Measurements from ENCODE around the gene PLEKHF1. TPM values are rescaled to one million over a fixed set of nuclear protein-coding genes. Genes with fewer than 3 reads are reported as not detected.
"Not testable (repeated sequence)": the region's sequence is repeated elsewhere in the genome, so short reads cannot be mapped to it uniquely, and the experiment has no call there.

Gene PLEKHF1
- total RNA-seq, 1 donor from 2014 or later = 13.0 TPM

- no peak for DNase-seq (ENCODE audit: low spot score)
These were observed 32.4 kb downstream of the PLEKHF1 start for GRCh38 chr19:29697523-29698261.

GRCh38 chr19:29699861-29700260 is 34.6 kb downstream of the PLEKHF1 start:
- DNase-seq (ENCODE audit: low spot score) = no peak

GRCh38 chr19:29700498-29700897 is 35.2 kb downstream of the PLEKHF1 start:
- no peak for DNase-seq (ENCODE audit: low spot score)

- DNase-seq (ENCODE audit: low spot score) = no peak
These were observed 37.1 kb downstream of the PLEKHF1 start for GRCh38 chr19:29702161-29702962.

- no peak for DNase-seq (ENCODE audit: low spot score)
These were observed 37.7 kb downstream of the PLEKHF1 start for GRCh38 chr19:29702963-29703320.

GRCh38 chr19:29704562-29705558 is 39.6 kb downstream of the PLEKHF1 start:
- DNase-seq (ENCODE audit: low spot score) = no peak

GRCh38 chr19:29705706-29706105 is 40.4 kb downstream of the PLEKHF1 start:
- no peak for DNase-seq (ENCODE audit: low spot score)

- DNase-seq (ENCODE audit: low spot score) = no peak
These were observed 41.4 kb downstream of the PLEKHF1 start for GRCh38 chr19:29706635-29707034.

- no peak for DNase-seq (ENCODE audit: low spot score)
These were observed 43.5 kb downstream of the PLEKHF1 start for GRCh38 chr19:29708554-29709439.

- not testable (repeated sequence) for DNase-seq (ENCODE audit: low spot score)
These were observed 44.2 kb downstream of the PLEKHF1 start for GRCh38 chr19:29709440-29709798.

GRCh38 chr19:29711584-29712132 is 46.4 kb downstream of the PLEKHF1 start:
- DNase-seq (ENCODE audit: low spot score) = no peak

- DNase-seq (ENCODE audit: low spot score) = no peak
These were observed 47.7 kb downstream of the PLEKHF1 start for GRCh38 chr19:29712744-29713516.

GRCh38 chr19:29714371-29714952 is 49.2 kb downstream of the PLEKHF1 start:
- no peak for DNase-seq (ENCODE audit: low spot score)

GRCh38 chr19:29714953-29715700 is 49.9 kb downstream of the PLEKHF1 start, which contains the start of gene C19orf12:
TSS of gene C19orf12 (minus strand) at chr19:29715261. CDS start at chr19:29708413, 6,848 bp downstream.
- DNase-seq (ENCODE audit: low spot score) = peak; percentile 74

GRCh38 chr19:29715701-29716581 is 50.7 kb downstream of the PLEKHF1 start:
- DNase-seq (ENCODE audit: low spot score) = peak; percentile 10

GRCh38 chr19:29717051-29717450 is 51.8 kb downstream of the PLEKHF1 start:
- DNase-seq (ENCODE audit: low spot score) = no peak

GRCh38 chr19:29724102-29724641 is 58.9 kb downstream of the PLEKHF1 start:
- peak; percentile 65 for DNase-seq (ENCODE audit: low spot score)

All from umbilical cord (tissue), 2 donors.